Measurements from ENCODE around the gene DOHH. TPM values are rescaled to one million over a fixed set of nuclear protein-coding genes. Genes with fewer than 3 reads are reported as not detected.
"Not testable (repeated sequence)": the region's sequence is repeated elsewhere in the genome, so short reads cannot be mapped to it uniquely, and the experiment has no call there.

DOHH gene
- total RNA-seq, 1 donor from 2014 or later = 19.7 TPM

GRCh38 chr19:3512562-3513228 is 12.2 kb upstream of the DOHH start:
- intact Hi-C loops (cut with micrococcal nuclease) = no loop called here
- no peaks in the 10 kb centered on the region for H3K9me3 Mint-ChIP-seq
- H3K36me3 Mint-ChIP-seq (ENCODE audit: low read depth) = peaks cover 25% of the 10 kb centered on the region
- no peaks in the 10 kb centered on the region for H3K27me3 Mint-ChIP-seq (ENCODE audit: low read depth)
- H3K4me1 Mint-ChIP-seq (ENCODE audit: low read depth) = peaks cover 18% of the 10 kb centered on the region
- H3K27ac Mint-ChIP-seq = no peak overlapping the region
- no peak for DNase-seq (ENCODE audit: low spot score)
- H3K4me3 Mint-ChIP-seq (ENCODE audit: low read depth) = no peak overlapping the region

- intact Hi-C loops (cut with micrococcal nuclease) = no loop called here
- Mint-ChIP-seq H3K27me3 (ENCODE audit: low read depth) (no peaks in the 10 kb centered on the region), H3K9me3 (no peaks in the 10 kb centered on the region), H3K27ac (no peak overlapping the region), H3K36me3 (ENCODE audit: low read depth) (peaks cover 34% of the 10 kb centered on the region), H3K4me1 (ENCODE audit: low read depth) (peaks cover 26% of the 10 kb centered on the region), H3K4me3 (ENCODE audit: low read depth) (no peak overlapping the region)
- DNase-seq (ENCODE audit: low spot score) = no peak
Measured at GRCh38 chr19:3511506-3512251, 11.2 kb upstream of the DOHH start.

- H3K4me3 Mint-ChIP-seq (ENCODE audit: low read depth) = no peak overlapping the region
- peaks cover 26% of the 10 kb centered on the region for H3K4me1 Mint-ChIP-seq (ENCODE audit: low read depth)
- H3K27ac Mint-ChIP-seq = no peak overlapping the region
- intact Hi-C loops (cut with micrococcal nuclease) = no loop called here
- H3K36me3 Mint-ChIP-seq (ENCODE audit: low read depth) = peaks cover 34% of the 10 kb centered on the region
- no peak for DNase-seq (ENCODE audit: low spot score)
- H3K9me3 Mint-ChIP-seq = no peaks in the 10 kb centered on the region
- no peaks in the 10 kb centered on the region for H3K27me3 Mint-ChIP-seq (ENCODE audit: low read depth)
Measured at GRCh38 chr19:3510727-3511126, 10.3 kb upstream of the DOHH start.

- H3K4me1 Mint-ChIP-seq (ENCODE audit: low read depth) = peaks cover 33% of the 10 kb centered on the region
Measured at GRCh38 chr19:3509566-3509989, 9.1 kb upstream of the DOHH start.

GRCh38 chr19:3508771-3509535 is 8.5 kb upstream of the DOHH start:
- intact Hi-C loops (cut with micrococcal nuclease) = no loop called here
- peaks cover 33% of the 10 kb centered on the region for H3K4me1 Mint-ChIP-seq (ENCODE audit: low read depth)
- peaks cover 35% of the 10 kb centered on the region for H3K36me3 Mint-ChIP-seq (ENCODE audit: low read depth)
- no peaks in the 10 kb centered on the region for H3K9me3 Mint-ChIP-seq
- DNase-seq (ENCODE audit: low spot score) = no peak
- no peaks in the 10 kb centered on the region for H3K27me3 Mint-ChIP-seq (ENCODE audit: low read depth)
- H3K4me3 Mint-ChIP-seq (ENCODE audit: low read depth) = peak overlapping the region; percentile 58
- H3K27ac Mint-ChIP-seq = peak overlapping the region; percentile 75

More at GRCh38 chr19:3509566-3509989, 9.1 kb upstream of the DOHH start:
- DNase-seq (ENCODE audit: low spot score) = no peak
- Mint-ChIP-seq H3K36me3 (ENCODE audit: low read depth) (peaks cover 35% of the 10 kb centered on the region), H3K27me3 (ENCODE audit: low read depth) (no peaks in the 10 kb centered on the region), H3K27ac (peak overlapping the region; percentile 75), H3K4me3 (ENCODE audit: low read depth) (peak overlapping the region; percentile 58), H3K9me3 (no peaks in the 10 kb centered on the region)
- intact Hi-C loops (cut with micrococcal nuclease) = no loop called here

- peaks cover 35% of the 10 kb centered on the region for H3K36me3 Mint-ChIP-seq (ENCODE audit: low read depth)
- H3K27ac Mint-ChIP-seq; intact Hi-C loops (cut with micrococcal nuclease); H3K27me3 Mint-ChIP-seq (ENCODE audit: low read depth); DNase-seq (ENCODE audit: low spot score); H3K9me3 Mint-ChIP-seq: not testable (repeated sequence)
- peaks cover 33% of the 10 kb centered on the region for H3K4me1 Mint-ChIP-seq (ENCODE audit: low read depth)
- peak overlapping the region; percentile 49 for H3K4me3 Mint-ChIP-seq (ENCODE audit: low read depth)
Measured at GRCh38 chr19:3508121-3508661, 7.7 kb upstream of the DOHH start.

- H3K27me3 Mint-ChIP-seq (ENCODE audit: low read depth) = no peaks in the 10 kb centered on the region
- peak overlapping the region; percentile 86 for H3K27ac Mint-ChIP-seq
- intact Hi-C loops (cut with micrococcal nuclease) = loop anchor here (2.0 kb wide), 1 partner anchor 49 kb away; the partner anchor contains the start of gene MFSD12
- peak overlapping the region; percentile 93 for H3K4me3 Mint-ChIP-seq (ENCODE audit: low read depth)
- H3K9me3 Mint-ChIP-seq = no peaks in the 10 kb centered on the region
- H3K36me3 Mint-ChIP-seq (ENCODE audit: low read depth) = peaks cover 35% of the 10 kb centered on the region
- peaks cover 33% of the 10 kb centered on the region for H3K4me1 Mint-ChIP-seq (ENCODE audit: low read depth)
- peak; percentile 25 for DNase-seq (ENCODE audit: low spot score)
Measured at GRCh38 chr19:3507371-3508120, 7.1 kb upstream of the DOHH start.

- H3K4me3 Mint-ChIP-seq (ENCODE audit: low read depth) = peak overlapping the region; percentile 93
- intact Hi-C loops (cut with micrococcal nuclease) = loop anchor here (2.0 kb wide), 1 partner anchor 50 kb away; the partner anchor contains the start of gene MFSD12
- no peaks in the 10 kb centered on the region for H3K9me3 Mint-ChIP-seq
- peak; percentile 27 for DNase-seq (ENCODE audit: low spot score)
- peaks cover 33% of the 10 kb centered on the region for H3K4me1 Mint-ChIP-seq (ENCODE audit: low read depth)
- H3K27ac Mint-ChIP-seq = peak overlapping the region; percentile 86
- no peaks in the 10 kb centered on the region for H3K27me3 Mint-ChIP-seq (ENCODE audit: low read depth)
- peaks cover 30% of the 10 kb centered on the region for H3K36me3 Mint-ChIP-seq (ENCODE audit: low read depth)
Measured at GRCh38 chr19:3506384-3507340, 6.2 kb upstream of the DOHH start.

- intact Hi-C loops (cut with micrococcal nuclease) = loop anchor here (2.0 kb wide), 1 partner anchor 51 kb away; the partner anchor contains the start of gene MFSD12
- H3K9me3 Mint-ChIP-seq = no peaks in the 10 kb centered on the region
Measured at GRCh38 chr19:3505598-3506383, 5.3 kb upstream of the DOHH start, which contains the start of gene FZR1. Gene FZR1 (plus strand): TSS chr19:3506311. CDS start chr19:3522990, 16,679 bp downstream.

GRCh38 chr19:3504735-3505134 is 4.3 kb upstream of the DOHH start:
- Mint-ChIP-seq H3K4me1 (ENCODE audit: low read depth) (peaks cover 37% of the 10 kb centered on the region), H3K27ac (peak overlapping the region; percentile 23), H3K4me3 (ENCODE audit: low read depth) (peak overlapping the region; percentile 4), H3K27me3 (ENCODE audit: low read depth) (no peaks in the 10 kb centered on the region), H3K36me3 (ENCODE audit: low read depth) (peaks cover 26% of the 10 kb centered on the region), H3K9me3 (no peaks in the 10 kb centered on the region)
- intact Hi-C loops (cut with micrococcal nuclease) = no loop called here
- DNase-seq (ENCODE audit: low spot score) = no peak

More at GRCh38 chr19:3505598-3506383, 5.3 kb upstream of the DOHH start, which contains the start of gene FZR1:
- Mint-ChIP-seq H3K4me3 (ENCODE audit: low read depth) (peak within 1 kb of the TSS; percentile 93), H3K4me1 (ENCODE audit: low read depth) (peaks cover 37% of the 10 kb centered on the region), H3K27me3 (ENCODE audit: low read depth) (no peaks in the 10 kb centered on the region), H3K36me3 (ENCODE audit: low read depth) (peaks cover 30% of the 10 kb centered on the region), H3K27ac (peak within 1 kb of the TSS; percentile 96)
- DNase-seq (ENCODE audit: low spot score) = peak; percentile 99
